HepG2 (cell line): ENCODE results near the gene ABCB8. TPM values are rescaled to one million over a fixed set of nuclear protein-coding genes. Genes with fewer than 3 reads are reported as not detected.

Experiments used
- FOXO1 ChIP-seq: sonication (generic); formaldehyde crosslinking; IDR thresholded peaks from 2 replicates; pipeline ENCODE4 v1.4.0; 2020; ENCODE audit warnings: missing genetic modification reagents
- REL ChIP-seq: sonication (generic); formaldehyde crosslinking; conservative IDR thresholded peaks from 2 replicates; pipeline ENCODE4 v1.8.0; 2022; ENCODE audit warnings: mild to moderate bottlenecking, missing genetic modification reagents, moderate library complexity
- SMARCE1 ChIP-seq: fragments of 450-650 bp; IDR thresholded peaks from 2 replicates; pipeline ENCODE4 v1.6.1; 2017; ENCODE audit warnings: borderline replicate concordance
- TGIF2 ChIP-seq: IDR thresholded peaks from 2 replicates; pipeline ENCODE4 v1.6.1; 2016; ENCODE audit warnings: control low read depth, missing compliant biosample characterization
- polyA plus RNA-seq, 8 experiments: library from polyadenylated mRNA; depleted of rRNA in 3 of 8; stranded (reverse) in 7 of 8; unstranded in 1 of 8; fragments of >200 nt; fragmentation: Illumina TruSeq in 4 of 8; extraction: Trizol in 4 of 8; gene quantifications; 2 replicates each; pipeline versions ENCODE4 v1.2.1 to v1.2.3, GENCODE V29; 2011 to 2016; ENCODE audit warnings: low read depth in 4 of 8, missing spikeins in 1 of 8, mixed read lengths in 1 of 8; ENCODE audit not compliant: insufficient read depth in 1 of 8
- total RNA-seq, 5 experiments: library from RNA; depleted of rRNA; stranded (reverse); fragments of >200 nt; fragmentation: Illumina TruSeq; extraction: Trizol; gene quantifications; 2 replicates each; pipeline ENCODE4 v1.2.3, GENCODE V29; 2016; ENCODE audit warnings: low read depth in 1 of 5
- TF ChIP-seq, protein P1 (sequence below): sonication (generic); formaldehyde crosslinking; IDR thresholded peaks from 2 replicates; pipeline ENCODE4 v1.4.0; 2020; ENCODE audit warnings: missing genetic modification reagents
- TF ChIP-seq, protein P2 (sequence below): sonication (generic); formaldehyde crosslinking; IDR thresholded peaks from 2 replicates; pipeline ENCODE4 v1.4.0; 2020; ENCODE audit warnings: missing genetic modification reagents, borderline replicate concordance
- TF ChIP-seq, protein P3 (sequence below): sonication (generic); formaldehyde crosslinking; IDR thresholded peaks from 2 replicates; pipeline ENCODE4 v1.4.0; 2020; ENCODE audit warnings: low read depth, missing genetic modification reagents
- TF ChIP-seq, protein P4 (sequence below): sonication (generic); formaldehyde crosslinking; IDR thresholded peaks from 2 replicates; pipeline ENCODE4 v1.5.0; 2020; ENCODE audit warnings: mild to moderate bottlenecking, missing genetic modification reagents

ABCB8 gene
- total and polyA plus RNA-seq, 2 of the 13 experiments (the other 11 are each of a cell fraction or from before 2014, with no cell fraction given), result 6.6 to 16.7 TPM

DNA sequence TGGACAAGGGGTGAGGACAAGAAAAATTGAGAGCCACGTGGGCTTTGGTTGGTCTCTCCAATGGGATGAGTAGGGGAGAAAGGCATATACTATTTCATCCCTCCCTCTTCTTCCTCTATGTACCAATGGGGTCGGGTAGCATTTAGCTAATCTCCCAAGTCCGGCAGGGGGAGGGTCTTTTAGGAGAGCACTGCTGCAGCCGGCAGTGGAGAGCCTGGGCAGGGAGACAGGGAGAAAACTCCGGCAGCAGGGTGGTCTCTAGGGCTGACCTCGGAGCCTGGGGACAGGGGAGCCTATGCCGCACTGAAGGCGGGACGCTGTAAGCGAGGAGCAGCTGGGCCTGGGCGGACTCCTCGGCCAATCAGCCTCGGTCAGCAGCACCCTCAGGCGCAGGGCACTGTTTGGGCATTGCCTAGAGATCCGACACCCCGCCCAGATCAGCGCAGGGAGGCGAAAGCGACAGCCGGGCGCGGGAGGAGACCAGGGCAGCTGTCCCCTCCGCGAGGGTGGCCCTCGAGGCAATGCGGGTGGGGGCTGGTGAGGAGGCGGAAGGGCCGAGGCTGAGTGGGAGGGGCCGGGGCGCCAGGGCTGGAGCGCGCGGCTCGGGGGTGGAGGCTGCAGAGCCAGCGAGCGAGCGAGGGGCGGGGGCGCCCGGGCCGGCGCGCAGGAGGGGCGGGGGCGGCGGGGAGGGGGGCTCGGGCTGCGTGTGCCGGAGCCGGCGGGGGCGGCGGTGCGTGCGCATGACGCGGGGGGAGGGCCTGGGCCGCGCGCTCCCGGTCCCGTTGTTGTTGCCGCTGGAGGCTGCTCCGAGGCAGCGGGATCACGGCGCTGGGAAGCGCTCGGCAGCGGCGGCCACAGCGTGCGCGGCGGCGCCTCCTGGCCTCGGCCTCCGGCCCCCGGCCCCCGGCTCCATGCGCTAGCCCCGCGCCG is 57.7 kb downstream of the ABCB8 start, which contains the start of gene AGAP3 (continued):
- TF ChIP-seq, protein P1, sequence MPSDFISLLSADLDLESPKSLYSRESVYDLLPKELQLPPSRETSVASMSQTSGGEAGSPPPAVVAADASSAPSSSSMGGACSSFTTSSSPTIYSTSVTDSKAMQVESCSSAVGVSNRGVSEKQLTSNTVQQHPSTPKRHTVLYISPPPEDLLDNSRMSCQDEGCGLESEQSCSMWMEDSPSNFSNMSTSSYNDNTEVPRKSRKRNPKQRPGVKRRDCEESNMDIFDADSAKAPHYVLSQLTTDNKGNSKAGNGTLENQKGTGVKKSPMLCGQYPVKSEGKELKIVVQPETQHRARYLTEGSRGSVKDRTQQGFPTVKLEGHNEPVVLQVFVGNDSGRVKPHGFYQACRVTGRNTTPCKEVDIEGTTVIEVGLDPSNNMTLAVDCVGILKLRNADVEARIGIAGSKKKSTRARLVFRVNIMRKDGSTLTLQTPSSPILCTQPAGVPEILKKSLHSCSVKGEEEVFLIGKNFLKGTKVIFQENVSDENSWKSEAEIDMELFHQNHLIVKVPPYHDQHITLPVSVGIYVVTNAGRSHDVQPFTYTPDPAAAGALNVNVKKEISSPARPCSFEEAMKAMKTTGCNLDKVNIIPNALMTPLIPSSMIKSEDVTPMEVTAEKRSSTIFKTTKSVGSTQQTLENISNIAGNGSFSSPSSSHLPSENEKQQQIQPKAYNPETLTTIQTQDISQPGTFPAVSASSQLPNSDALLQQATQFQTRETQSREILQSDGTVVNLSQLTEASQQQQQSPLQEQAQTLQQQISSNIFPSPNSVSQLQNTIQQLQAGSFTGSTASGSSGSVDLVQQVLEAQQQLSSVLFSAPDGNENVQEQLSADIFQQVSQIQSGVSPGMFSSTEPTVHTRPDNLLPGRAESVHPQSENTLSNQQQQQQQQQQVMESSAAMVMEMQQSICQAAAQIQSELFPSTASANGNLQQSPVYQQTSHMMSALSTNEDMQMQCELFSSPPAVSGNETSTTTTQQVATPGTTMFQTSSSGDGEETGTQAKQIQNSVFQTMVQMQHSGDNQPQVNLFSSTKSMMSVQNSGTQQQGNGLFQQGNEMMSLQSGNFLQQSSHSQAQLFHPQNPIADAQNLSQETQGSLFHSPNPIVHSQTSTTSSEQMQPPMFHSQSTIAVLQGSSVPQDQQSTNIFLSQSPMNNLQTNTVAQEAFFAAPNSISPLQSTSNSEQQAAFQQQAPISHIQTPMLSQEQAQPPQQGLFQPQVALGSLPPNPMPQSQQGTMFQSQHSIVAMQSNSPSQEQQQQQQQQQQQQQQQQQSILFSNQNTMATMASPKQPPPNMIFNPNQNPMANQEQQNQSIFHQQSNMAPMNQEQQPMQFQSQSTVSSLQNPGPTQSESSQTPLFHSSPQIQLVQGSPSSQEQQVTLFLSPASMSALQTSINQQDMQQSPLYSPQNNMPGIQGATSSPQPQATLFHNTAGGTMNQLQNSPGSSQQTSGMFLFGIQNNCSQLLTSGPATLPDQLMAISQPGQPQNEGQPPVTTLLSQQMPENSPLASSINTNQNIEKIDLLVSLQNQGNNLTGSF (CRISPR knock-in tag), result no peak
- TF ChIP-seq, protein P2, sequence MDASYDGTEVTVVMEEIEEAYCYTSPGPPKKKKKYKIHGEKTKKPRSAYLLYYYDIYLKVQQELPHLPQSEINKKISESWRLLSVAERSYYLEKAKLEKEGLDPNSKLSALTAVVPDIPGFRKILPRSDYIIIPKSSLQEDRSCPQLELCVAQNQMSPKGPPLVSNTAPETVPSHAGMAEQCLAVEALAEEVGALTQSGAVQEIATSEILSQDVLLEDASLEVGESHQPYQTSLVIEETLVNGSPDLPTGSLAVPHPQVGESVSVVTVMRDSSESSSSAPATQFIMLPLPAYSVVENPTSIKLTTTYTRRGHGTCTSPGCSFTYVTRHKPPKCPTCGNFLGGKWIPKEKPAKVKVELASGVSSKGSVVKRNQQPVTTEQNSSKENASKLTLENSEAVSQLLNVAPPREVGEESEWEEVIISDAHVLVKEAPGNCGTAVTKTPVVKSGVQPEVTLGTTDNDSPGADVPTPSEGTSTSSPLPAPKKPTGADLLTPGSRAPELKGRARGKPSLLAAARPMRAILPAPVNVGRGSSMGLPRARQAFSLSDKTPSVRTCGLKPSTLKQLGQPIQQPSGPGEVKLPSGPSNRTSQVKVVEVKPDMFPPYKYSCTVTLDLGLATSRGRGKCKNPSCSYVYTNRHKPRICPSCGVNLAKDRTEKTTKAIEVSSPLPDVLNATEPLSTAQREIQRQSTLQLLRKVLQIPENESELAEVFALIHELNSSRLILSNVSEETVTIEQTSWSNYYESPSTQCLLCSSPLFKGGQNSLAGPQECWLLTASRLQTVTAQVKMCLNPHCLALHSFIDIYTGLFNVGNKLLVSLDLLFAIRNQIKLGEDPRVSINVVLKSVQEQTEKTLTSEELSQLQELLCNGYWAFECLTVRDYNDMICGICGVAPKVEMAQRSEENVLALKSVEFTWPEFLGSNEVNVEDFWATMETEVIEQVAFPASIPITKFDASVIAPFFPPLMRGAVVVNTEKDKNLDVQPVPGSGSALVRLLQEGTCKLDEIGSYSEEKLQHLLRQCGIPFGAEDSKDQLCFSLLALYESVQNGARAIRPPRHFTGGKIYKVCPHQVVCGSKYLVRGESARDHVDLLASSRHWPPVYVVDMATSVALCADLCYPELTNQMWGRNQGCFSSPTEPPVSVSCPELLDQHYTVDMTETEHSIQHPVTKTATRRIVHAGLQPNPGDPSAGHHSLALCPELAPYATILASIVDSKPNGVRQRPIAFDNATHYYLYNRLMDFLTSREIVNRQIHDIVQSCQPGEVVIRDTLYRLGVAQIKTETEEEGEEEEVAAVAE, result no peak
- TF ChIP-seq TGIF2, result no peak
- TF ChIP-seq, protein P3, sequence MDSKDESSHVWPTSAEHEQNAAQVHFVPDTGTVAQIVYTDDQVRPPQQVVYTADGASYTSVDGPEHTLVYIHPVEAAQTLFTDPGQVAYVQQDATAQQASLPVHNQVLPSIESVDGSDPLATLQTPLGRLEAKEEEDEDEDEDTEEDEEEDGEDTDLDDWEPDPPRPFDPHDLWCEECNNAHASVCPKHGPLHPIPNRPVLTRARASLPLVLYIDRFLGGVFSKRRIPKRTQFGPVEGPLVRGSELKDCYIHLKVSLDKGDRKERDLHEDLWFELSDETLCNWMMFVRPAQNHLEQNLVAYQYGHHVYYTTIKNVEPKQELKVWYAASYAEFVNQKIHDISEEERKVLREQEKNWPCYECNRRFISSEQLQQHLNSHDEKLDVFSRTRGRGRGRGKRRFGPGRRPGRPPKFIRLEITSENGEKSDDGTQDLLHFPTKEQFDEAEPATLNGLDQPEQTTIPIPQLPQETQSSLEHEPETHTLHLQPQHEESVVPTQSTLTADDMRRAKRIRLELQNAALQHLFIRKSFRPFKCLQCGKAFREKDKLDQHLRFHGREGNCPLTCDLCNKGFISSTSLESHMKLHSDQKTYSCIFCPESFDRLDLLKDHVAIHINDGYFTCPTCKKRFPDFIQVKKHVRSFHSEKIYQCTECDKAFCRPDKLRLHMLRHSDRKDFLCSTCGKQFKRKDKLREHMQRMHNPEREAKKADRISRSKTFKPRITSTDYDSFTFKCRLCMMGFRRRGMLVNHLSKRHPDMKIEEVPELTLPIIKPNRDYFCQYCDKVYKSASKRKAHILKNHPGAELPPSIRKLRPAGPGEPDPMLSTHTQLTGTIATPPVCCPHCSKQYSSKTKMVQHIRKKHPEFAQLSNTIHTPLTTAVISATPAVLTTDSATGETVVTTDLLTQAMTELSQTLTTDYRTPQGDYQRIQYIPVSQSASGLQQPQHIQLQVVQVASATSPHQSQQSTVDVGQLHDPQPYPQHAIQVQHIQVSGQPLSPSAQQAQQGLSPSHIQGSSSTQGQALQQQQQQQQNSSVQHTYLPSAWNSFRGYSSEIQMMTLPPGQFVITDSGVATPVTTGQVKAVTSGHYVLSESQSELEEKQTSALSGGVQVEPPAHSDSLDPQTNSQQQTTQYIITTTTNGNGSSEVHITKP (CRISPR knock-in tag), result no peak
- TF ChIP-seq, protein P4, sequence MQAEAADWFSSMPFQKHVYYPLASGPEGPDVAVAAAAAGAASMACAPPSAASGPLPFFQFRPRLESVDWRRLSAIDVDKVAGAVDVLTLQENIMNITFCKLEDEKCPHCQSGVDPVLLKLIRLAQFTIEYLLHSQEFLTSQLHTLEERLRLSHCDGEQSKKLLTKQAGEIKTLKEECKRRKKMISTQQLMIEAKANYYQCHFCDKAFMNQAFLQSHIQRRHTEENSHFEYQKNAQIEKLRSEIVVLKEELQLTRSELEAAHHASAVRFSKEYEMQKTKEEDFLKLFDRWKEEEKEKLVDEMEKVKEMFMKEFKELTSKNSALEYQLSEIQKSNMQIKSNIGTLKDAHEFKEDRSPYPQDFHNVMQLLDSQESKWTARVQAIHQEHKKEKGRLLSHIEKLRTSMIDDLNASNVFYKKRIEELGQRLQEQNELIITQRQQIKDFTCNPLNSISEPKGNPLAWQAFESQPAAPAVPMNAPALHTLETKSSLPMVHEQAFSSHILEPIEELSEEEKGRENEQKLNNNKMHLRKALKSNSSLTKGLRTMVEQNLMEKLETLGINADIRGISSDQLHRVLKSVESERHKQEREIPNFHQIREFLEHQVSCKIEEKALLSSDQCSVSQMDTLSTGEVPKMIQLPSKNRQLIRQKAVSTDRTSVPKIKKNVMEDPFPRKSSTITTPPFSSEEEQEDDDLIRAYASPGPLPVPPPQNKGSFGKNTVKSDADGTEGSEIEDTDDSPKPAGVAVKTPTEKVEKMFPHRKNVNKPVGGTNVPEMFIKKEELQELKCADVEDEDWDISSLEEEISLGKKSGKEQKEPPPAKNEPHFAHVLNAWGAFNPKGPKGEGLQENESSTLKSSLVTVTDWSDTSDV (CRISPR knock-in tag), result no peak
- 0 out of 2 replicates have a peak, but pooled peaks have one; percentile 47 for TF ChIP-seq FOXO1
- TF ChIP-seq REL, result 0 out of 2 replicates have a peak, but pooled peaks have one; percentile 30
- TF ChIP-seq SMARCE1, result no peak
